ENCODE measurements around the gene NAPB.

Gene NAPB

DNA sequence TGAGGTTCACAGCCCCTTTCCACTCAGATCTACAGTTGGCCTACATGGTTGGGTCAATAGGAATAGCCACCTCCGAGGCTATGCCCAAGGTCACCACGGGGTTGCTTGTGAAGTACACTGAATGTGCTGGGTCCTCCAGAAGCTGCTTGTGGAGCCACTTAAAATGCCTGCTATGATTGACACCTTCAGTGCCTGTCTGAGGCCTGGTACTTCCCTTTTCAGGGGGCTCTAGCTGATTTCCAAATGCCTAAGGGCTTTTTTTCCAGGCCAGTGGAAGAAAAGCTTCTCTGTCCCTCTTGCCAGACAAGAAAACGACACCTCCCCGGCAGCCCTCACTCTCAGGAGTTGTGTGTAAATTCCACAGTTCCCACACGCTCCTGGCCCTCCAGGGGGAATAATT is 77.0 kb downstream of the NAPB start:
- DNase-seq (ENCODE audit: low read depth in 2 of 2), result no peak

DNA sequence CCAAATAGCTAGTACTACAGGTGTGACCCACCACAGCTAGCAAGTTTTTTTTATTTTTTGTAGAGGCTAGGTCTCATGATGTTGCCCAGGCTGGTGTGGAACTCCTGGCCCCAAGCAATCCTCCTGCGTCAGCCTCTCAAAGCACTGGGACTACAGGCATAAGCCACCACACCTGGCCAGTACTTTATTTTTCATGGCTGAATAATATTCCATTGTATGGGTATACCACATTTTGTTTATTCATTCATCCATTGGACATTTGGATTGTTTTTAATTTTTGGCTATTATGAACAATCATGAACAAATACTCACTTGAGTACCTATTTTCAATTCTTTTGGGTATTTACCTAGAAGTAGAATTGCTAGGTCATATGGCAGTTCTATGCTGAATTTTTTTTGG is 77.7 kb downstream of the NAPB start:
- no peak for DNase-seq (ENCODE audit: low read depth in 2 of 2)

DNA sequence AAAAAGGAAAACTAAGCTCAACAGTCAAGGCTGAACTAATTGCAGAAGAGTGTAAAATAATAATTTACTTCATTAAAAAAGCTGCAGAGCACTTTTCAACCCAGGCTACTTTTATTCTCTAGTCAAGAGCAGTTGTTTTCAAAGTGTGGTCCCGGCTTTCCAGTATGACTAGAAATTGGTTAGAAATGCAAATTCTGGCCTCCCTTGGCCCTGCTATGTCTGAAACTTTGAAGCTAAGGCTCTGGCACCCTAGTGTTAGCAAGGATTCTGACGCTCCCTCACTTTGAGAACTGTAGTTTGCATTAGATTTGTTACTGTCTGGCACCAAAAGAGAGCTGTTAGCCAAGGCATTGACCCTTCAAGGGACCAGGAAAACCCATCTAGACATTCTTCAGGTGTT is 80.2 kb downstream of the NAPB start:
- DNase-seq (ENCODE audit: low read depth in 2 of 2), result no peak

DNA sequence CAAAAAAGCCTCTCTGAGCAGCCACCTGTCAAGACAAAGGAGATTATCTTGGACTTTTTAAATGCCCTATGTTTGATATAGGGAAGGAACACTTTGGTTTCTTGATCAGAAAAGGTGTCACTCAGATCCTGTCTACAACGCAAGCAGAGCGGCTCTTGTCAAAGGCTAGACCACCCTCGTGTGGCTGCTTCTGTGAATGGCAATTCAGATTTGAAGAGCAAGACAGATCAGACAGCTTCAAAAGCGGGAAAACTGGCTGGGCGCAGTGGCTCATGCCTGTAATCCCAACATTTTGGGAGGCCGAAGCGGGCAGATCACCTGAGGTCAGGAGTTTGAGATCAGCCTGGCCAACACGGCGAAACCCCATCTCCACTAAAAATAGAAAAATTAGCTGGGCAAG is 80.8 kb downstream of the NAPB start:
- DNase-seq (ENCODE audit: low read depth in 2 of 2), result no peak

DNA sequence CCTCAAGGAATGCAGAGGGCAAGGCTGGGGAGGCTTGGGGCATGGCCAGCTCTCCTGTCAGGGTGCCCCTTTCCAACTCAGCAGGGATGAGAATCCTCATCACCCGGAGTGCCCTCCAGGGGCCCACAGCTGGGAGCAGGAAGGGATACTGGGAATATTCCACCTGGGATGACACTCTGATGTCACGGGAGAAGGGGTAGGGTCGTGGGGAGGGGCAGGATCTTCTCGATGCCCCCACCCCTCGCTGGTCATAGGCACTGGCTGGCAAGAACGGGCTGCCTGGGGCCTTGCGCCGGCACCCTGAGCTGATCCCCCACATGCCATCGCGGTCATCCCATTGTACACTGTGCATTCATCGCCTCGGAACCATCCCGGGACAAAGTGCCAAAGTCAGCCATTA is 81.3 kb downstream of the NAPB start:
- DNase-seq (ENCODE audit: low read depth in 2 of 2), result no peak

DNA sequence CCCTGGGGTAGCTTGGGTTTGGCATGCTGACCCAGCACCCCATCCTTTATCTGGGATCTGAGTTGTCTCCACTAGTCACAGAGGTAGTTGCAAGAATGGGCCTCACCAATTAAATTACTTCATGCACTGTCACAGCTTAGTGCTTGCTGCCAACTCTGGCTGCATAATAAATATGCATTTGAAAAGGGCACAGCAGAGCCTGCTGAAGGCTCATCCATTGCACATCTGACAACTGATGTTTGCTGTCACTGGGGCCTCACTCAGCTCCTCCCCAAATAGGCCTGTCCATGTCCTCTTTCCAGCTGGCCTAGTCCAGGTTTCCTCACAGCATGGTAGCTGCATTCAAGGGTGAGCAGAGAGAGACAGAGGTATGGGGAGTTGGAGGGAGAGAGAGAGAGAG is 84.0 kb downstream of the NAPB start:
- DNase-seq (ENCODE audit: low read depth in 2 of 2), result no peak

DNA sequence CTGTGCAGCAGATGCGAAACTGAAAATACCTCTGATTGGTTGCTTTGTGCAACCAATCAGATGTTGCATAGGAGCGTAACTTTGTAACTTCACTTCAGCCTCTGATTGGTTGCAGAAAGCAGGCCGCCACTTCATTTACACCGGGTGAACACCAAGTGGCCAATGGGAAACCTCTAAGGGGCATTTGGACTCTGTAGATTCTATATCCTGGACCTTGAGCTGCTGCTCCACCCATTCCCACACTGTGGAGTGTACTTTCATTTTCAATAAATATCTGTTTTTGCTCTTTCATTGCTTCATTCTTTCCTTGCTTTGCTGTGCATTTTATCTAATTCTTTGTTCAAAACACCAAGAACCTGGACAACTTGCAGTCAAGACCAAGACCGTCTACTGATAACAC is 84.8 kb downstream of the NAPB start:
- DNase-seq (ENCODE audit: low read depth in 2 of 2), result no peak

DNA sequence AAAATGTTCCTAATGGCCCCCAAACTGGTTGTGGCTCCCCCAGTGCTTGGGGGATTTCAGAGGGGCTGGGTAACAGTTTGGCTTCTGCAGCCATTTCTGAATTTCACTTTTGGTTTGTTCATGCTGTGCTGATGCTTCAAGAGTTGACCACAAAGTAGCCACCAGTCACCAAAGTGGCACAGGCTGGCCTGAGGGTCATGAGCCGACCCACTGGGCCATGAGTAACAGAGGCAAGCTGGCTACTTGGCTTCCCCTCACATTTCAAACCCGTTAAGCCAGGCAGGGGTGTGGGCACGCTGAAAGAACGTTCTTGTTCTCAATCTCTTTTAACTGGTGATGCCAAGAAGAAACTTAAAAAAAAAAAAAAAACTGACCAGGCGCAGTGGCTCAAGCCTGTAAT is 85.8 kb downstream of the NAPB start:
- no peak for DNase-seq (ENCODE audit: low read depth in 2 of 2)

DNA sequence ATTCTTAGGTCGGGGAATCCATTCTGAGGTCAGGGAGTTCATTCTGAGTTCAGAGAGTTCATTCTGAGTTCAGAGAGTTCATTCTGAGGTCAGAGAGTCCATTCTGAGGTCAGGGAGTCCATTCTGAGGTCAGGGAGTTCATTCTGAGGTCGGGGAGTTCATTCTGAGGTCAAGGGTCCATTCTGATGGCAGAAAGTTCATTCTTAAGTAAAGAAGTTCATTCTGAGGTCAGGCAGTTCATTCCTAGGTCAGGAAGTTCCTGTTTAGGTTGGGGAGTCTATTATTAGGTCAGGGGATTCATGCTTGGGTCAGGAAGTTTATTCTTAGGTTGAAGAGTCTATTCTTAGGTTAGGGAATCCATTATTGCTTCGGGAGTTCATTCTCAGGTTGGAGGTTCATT is 87.2 kb downstream of the NAPB start:
- DNase-seq (ENCODE audit: low read depth in 2 of 2), result no peak

DNA sequence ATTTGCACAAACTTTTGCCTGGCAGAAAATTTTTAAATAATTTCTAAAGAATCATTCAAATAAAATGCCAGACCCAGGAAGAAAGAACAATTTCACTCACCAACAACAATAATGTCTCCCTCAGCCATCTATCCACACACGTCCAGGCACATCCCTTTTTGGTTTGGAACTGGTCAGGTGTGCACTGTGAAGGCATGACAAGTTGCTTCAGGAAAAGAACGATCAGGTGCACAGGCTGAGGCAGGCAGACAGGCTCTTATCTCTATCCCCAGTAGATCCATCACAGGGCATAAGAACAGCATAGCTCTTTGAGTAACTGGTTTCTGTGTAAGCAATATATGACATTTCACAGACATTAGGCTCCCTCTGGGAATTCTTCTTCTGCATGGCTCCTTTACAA is 88.8 kb downstream of the NAPB start:
- DNase-seq (ENCODE audit: low read depth in 2 of 2), result no peak

DNA sequence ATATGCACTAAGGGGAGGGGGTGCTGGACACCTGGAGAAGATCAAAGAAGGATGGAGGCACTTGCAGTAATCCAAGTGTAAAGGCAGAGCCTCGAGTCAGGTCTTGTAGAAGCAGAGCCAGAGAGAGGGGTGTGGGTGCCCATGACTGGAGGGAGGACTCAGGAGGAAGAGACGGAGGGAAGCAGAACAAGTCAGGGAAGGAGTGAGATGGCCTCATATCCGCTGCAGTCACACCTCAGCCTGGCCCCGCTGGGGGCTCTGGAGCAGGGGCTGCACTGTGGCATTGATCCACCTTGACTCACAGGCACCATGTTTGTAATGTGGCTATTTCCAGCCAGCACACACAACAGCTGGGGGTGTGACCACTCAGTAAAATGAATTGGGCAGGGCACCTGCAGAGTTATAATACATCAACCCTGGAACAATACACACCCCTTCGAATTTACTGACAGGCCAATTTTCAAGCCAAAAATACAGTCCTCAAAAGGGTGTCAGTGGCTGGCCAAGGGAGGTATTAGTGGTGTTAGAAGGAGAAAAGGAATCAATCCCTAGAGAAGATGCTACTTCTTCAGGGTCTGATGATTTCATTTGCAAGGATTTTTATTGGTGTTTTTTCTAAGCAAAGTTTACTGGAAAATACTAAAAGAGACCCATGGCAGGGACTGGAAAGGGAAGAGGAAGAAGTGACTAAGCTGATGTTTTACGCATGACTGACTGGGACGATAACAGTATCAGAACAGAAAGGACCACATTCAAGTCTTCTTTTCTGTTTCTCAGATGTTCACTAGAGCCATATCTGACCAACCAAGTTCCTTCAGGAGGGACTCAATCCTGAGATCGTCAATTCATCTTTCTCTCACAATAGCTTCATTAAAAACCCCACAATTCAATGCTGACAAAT is 89.6 kb downstream of the NAPB start:
- DNase-seq (ENCODE audit: low read depth in 2 of 2), result no peak

DNA sequence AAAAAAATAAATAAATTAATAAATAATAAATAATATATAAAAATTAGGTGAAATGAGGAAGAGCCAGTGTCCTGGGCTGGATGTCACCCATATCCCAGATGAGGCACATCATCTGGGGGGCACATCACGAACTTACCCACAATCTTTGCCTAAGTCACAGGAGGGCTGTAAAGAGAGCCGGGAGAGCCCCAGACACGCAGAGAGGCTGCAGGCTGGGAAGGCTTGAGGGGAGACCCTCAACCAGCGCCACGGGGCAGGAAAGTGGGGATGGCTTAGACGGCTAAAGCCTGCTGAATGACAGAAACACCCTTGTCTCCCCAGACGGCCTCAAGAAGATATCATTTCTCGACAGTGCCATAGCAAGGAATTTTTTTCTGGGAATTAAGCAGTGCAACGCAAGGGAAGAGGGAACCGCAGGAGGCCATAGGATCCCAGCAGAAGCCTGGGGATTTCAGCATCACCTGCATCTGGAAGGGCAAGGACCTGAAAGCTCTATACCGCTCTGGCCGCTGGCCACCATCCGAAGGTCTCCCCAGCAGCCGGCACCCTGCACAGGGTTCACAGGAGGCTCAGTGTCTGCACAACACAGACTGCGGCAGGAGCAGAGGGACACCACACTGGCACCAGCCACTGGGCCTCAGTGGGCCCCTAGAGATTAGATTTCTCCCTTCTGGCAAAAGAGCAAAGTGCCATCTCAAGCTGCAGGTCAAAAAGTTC is 93.5 kb downstream of the NAPB start:
- DNase-seq (ENCODE audit: low read depth in 2 of 2), result no peak

DNA sequence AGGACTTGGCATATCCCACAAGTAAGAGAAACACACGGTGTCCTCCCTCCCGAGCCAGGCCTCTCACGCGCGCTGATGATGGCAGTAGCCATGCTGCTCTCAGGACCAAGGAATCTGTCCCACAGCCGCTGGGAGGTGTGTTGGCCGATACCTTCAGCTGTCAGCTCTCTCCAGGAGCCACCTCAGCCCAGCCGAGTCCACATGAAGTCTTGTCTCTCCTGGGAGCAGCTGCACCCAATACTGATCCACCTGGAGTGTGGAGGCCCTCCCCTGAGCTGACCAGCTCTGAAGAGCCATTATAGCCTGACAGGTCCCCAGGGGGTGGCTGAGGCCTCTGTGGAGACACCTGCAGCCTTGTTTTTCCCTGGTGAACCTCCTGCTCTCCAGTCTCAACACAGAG is 94.5 kb downstream of the NAPB start:
- no peak for DNase-seq (ENCODE audit: low read depth in 2 of 2)

DNA sequence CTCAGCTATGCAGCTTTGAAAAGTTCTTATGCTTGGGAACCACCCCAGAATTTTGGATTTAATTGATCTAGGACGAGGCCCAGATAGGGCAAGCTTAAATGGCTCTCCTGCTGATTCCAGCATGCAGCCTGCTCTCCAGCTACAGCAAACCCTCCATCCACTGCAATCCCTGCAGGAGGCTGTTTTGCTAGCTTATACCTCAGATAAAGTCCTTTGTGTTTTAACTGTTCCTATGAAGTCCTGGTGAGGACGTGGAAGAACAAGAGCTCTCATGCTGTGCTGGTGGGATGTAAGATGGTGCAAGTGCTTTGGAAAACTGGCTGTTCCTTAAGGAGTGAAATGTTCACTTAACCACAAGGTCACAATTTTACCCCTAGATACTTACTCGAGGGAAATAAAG is 96.2 kb downstream of the NAPB start:
- DNase-seq (ENCODE audit: low read depth in 2 of 2), result no peak

Data from stimulated activated CD4-positive, alpha-beta T cell treated with anti-CD3 and anti-CD28 coated beads, Interleukin-12 subunit alpha, Interleukin-12 subunit beta, amount 100 ng/mL, for 24 hours (primary cell).